ENCODE results near the gene SCGB1D1.

SCGB1D1 gene

GRCh38 chr11:62190011-62190410, at the start of gene SCGB1D1:
Gene SCGB1D1, plus strand, starts transcription at chr11:62190216. Its CDS starts 69 bp downstream, at chr11:62190285.
- peaks cover 20% of the 10 kb centered on the region for H3K27me3 Mint-ChIP-seq
- H3K4me3 Mint-ChIP-seq, result no peak within 1 kb of the TSS

GRCh38 chr11:62140304-62141110, 49.5 kb upstream of the SCGB1D1 start:
- Mint-ChIP-seq H3K4me1 (ENCODE audit: low read depth) (peaks cover 5% of the 10 kb centered on the region), H3K36me3 (ENCODE audit: low read depth) (peaks cover 90% of the 10 kb centered on the region), H3K27me3 (no peaks in the 10 kb centered on the region), H3K4me3 (no peak overlapping the region), H3K27ac (no peak overlapping the region), H3K9me3 (no peaks in the 10 kb centered on the region)
- intact Hi-C loops (cut with micrococcal nuclease), result no loop called here

More at GRCh38 chr11:62190011-62190410, at the start of gene SCGB1D1:
- Mint-ChIP-seq H3K36me3 (ENCODE audit: low read depth) (no peaks in the 10 kb centered on the region), H3K4me1 (ENCODE audit: low read depth) (no peaks in the 10 kb centered on the region), H3K9me3 (no peaks in the 10 kb centered on the region), H3K27ac (no peak within 1 kb of the TSS)
- intact Hi-C loops (cut with micrococcal nuclease), result no loop called here

GRCh38 chr11:62141111-62142042, 48.6 kb upstream of the SCGB1D1 start:
- Mint-ChIP-seq H3K27me3 (no peaks in the 10 kb centered on the region), H3K9me3 (no peaks in the 10 kb centered on the region), H3K4me1 (ENCODE audit: low read depth) (peaks cover 5% of the 10 kb centered on the region), H3K27ac (no peak overlapping the region), H3K36me3 (ENCODE audit: low read depth) (peaks cover 95% of the 10 kb centered on the region), H3K4me3 (no peak overlapping the region)
- intact Hi-C loops (cut with micrococcal nuclease), result no loop called here

- Mint-ChIP-seq H3K4me1 (ENCODE audit: low read depth) (peaks cover 1% of the 10 kb centered on the region), H3K27ac (no peak overlapping the region)
Measured at GRCh38 chr11:62142043-62142375, 48.0 kb upstream of the SCGB1D1 start.

GRCh38 chr11:62142921-62143320, 47.1 kb upstream of the SCGB1D1 start:
- Mint-ChIP-seq H3K27me3 (no peaks in the 10 kb centered on the region), H3K27ac (peak overlapping the region; percentile 40), H3K4me1 (ENCODE audit: low read depth) (no peaks in the 10 kb centered on the region), H3K4me3 (no peak overlapping the region), H3K9me3 (no peaks in the 10 kb centered on the region), H3K36me3 (ENCODE audit: low read depth) (peaks cover 97% of the 10 kb centered on the region)
- intact Hi-C loops (cut with micrococcal nuclease), result no loop called here

More at GRCh38 chr11:62142043-62142375, 48.0 kb upstream of the SCGB1D1 start:
- peaks cover 97% of the 10 kb centered on the region for H3K36me3 Mint-ChIP-seq (ENCODE audit: low read depth)
- H3K4me3 Mint-ChIP-seq, result no peak overlapping the region
- H3K27me3 Mint-ChIP-seq, result no peaks in the 10 kb centered on the region
- no peaks in the 10 kb centered on the region for H3K9me3 Mint-ChIP-seq
- intact Hi-C loops (cut with micrococcal nuclease), result no loop called here

GRCh38 chr11:62143727-62144126, 46.3 kb upstream of the SCGB1D1 start:
- intact Hi-C loops (cut with micrococcal nuclease), result no loop called here
- no peak overlapping the region for H3K4me3 Mint-ChIP-seq
- no peaks in the 10 kb centered on the region for H3K9me3 Mint-ChIP-seq
- H3K27me3 Mint-ChIP-seq, result no peaks in the 10 kb centered on the region
- peaks cover 97% of the 10 kb centered on the region for H3K36me3 Mint-ChIP-seq (ENCODE audit: low read depth)
- no peaks in the 10 kb centered on the region for H3K4me1 Mint-ChIP-seq (ENCODE audit: low read depth)
- no peak overlapping the region for H3K27ac Mint-ChIP-seq

GRCh38 chr11:62144641-62145255, 45.3 kb upstream of the SCGB1D1 start:
- Mint-ChIP-seq H3K27ac (peak overlapping the region; percentile 35), H3K27me3 (no peaks in the 10 kb centered on the region), H3K4me3 (no peak overlapping the region), H3K36me3 (ENCODE audit: low read depth) (peaks cover 97% of the 10 kb centered on the region), H3K9me3 (no peaks in the 10 kb centered on the region), H3K4me1 (ENCODE audit: low read depth) (no peaks in the 10 kb centered on the region)
- intact Hi-C loops (cut with micrococcal nuclease), result no loop called here

GRCh38 chr11:62145261-62145871, 44.6 kb upstream of the SCGB1D1 start:
- intact Hi-C loops (cut with micrococcal nuclease), result no loop called here
- no peaks in the 10 kb centered on the region for H3K4me1 Mint-ChIP-seq (ENCODE audit: low read depth)
- no peaks in the 10 kb centered on the region for H3K9me3 Mint-ChIP-seq
- H3K27ac Mint-ChIP-seq, result no peak overlapping the region
- H3K4me3 Mint-ChIP-seq, result no peak overlapping the region
- H3K36me3 Mint-ChIP-seq (ENCODE audit: low read depth), result peaks cover 97% of the 10 kb centered on the region
- H3K27me3 Mint-ChIP-seq, result no peaks in the 10 kb centered on the region

GRCh38 chr11:62146476-62147200, 43.4 kb upstream of the SCGB1D1 start:
- intact Hi-C loops (cut with micrococcal nuclease), result no loop called here
- H3K9me3 Mint-ChIP-seq, result no peaks in the 10 kb centered on the region
- H3K36me3 Mint-ChIP-seq (ENCODE audit: low read depth), result peaks cover 97% of the 10 kb centered on the region
- H3K4me1 Mint-ChIP-seq (ENCODE audit: low read depth), result no peaks in the 10 kb centered on the region
- no peak overlapping the region for H3K27ac Mint-ChIP-seq
- no peak overlapping the region for H3K4me3 Mint-ChIP-seq
- H3K27me3 Mint-ChIP-seq, result no peaks in the 10 kb centered on the region

GRCh38 chr11:62147545-62147944, 42.5 kb upstream of the SCGB1D1 start:
- no peak overlapping the region for H3K27ac Mint-ChIP-seq
- H3K27me3 Mint-ChIP-seq, result no peaks in the 10 kb centered on the region
- H3K4me1 Mint-ChIP-seq (ENCODE audit: low read depth), result peaks cover 3% of the 10 kb centered on the region
- intact Hi-C loops (cut with micrococcal nuclease), result no loop called here
- no peak overlapping the region for H3K4me3 Mint-ChIP-seq
- H3K9me3 Mint-ChIP-seq, result no peaks in the 10 kb centered on the region
- H3K36me3 Mint-ChIP-seq (ENCODE audit: low read depth), result peaks cover 97% of the 10 kb centered on the region

GRCh38 chr11:62148271-62148980, 41.6 kb upstream of the SCGB1D1 start:
- Mint-ChIP-seq H3K4me3 (no peak overlapping the region), H3K36me3 (ENCODE audit: low read depth) (peaks cover 90% of the 10 kb centered on the region)

GRCh38 chr11:62149986-62150886, 39.8 kb upstream of the SCGB1D1 start:
- no peaks in the 10 kb centered on the region for H3K27me3 Mint-ChIP-seq
- H3K27ac Mint-ChIP-seq, result no peak overlapping the region
- intact Hi-C loops (cut with micrococcal nuclease), result no loop called here
- H3K4me1 Mint-ChIP-seq (ENCODE audit: low read depth), result peaks cover 18% of the 10 kb centered on the region
- H3K36me3 Mint-ChIP-seq (ENCODE audit: low read depth), result peaks cover 79% of the 10 kb centered on the region
- H3K4me3 Mint-ChIP-seq, result no peak overlapping the region
- H3K9me3 Mint-ChIP-seq, result no peaks in the 10 kb centered on the region

More at GRCh38 chr11:62148271-62148980, 41.6 kb upstream of the SCGB1D1 start:
- H3K27ac Mint-ChIP-seq, result no peak overlapping the region
- H3K27me3 Mint-ChIP-seq, result no peaks in the 10 kb centered on the region
- no peaks in the 10 kb centered on the region for H3K9me3 Mint-ChIP-seq
- H3K4me1 Mint-ChIP-seq (ENCODE audit: low read depth), result peaks cover 11% of the 10 kb centered on the region
- intact Hi-C loops (cut with micrococcal nuclease), result no loop called here
